Neural progenitor cell (in vitro differentiated cells): ENCODE measurements around the gene FMR1NB.

Experiments
- EZH2 ChIP-seq: fragments of 200-600 bp; sonication (generic); IDR thresholded peaks from 2 replicates; pipeline ENCODE4 v1.6.1; 2017; ENCODE audit warnings: antibody characterized with exemption, mild to moderate bottlenecking, moderate library complexity
- TF ChIP-seq, protein P1 (sequence below): fragments of 200-600 bp; sonication (generic); IDR thresholded peaks from 2 replicates; pipeline ENCODE4 v1.5.1; 2017; ENCODE audit warnings: antibody characterized with exemption, mild to moderate bottlenecking

DNA sequence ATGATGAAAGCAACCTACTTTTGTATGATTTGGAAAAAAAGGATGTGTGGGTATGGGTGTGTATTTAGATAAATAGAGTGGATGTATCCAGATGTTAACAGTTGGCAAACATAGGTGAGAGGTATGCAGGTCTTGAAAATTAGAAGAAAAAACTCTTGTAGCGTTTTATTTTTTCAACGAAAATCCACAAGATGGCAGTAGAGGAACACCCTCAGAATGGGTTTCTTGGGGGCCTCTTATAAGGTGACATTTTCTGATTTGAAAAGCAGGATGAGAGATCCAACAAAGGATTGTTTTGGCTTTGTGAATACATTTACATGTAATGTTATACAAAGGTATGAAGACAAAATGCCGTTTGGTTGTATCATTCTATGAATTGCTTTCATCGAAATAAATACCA is 68.3 kb downstream of the FMR1NB start:
- TF ChIP-seq, protein P1, sequence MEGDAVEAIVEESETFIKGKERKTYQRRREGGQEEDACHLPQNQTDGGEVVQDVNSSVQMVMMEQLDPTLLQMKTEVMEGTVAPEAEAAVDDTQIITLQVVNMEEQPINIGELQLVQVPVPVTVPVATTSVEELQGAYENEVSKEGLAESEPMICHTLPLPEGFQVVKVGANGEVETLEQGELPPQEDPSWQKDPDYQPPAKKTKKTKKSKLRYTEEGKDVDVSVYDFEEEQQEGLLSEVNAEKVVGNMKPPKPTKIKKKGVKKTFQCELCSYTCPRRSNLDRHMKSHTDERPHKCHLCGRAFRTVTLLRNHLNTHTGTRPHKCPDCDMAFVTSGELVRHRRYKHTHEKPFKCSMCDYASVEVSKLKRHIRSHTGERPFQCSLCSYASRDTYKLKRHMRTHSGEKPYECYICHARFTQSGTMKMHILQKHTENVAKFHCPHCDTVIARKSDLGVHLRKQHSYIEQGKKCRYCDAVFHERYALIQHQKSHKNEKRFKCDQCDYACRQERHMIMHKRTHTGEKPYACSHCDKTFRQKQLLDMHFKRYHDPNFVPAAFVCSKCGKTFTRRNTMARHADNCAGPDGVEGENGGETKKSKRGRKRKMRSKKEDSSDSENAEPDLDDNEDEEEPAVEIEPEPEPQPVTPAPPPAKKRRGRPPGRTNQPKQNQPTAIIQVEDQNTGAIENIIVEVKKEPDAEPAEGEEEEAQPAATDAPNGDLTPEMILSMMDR, result peak; percentile 65
- no peak for TF ChIP-seq EZH2
